ENCODE results near the gene IFNG.

The IFNG gene

GRCh38 chr12:68166317-68166831 is 6.8 kb upstream of the IFNG start:
- DNase-seq: no peak

- DNase-seq: no peak
These were observed 4.1 kb upstream of the IFNG start for GRCh38 chr12:68163560-68164081.

DNA sequence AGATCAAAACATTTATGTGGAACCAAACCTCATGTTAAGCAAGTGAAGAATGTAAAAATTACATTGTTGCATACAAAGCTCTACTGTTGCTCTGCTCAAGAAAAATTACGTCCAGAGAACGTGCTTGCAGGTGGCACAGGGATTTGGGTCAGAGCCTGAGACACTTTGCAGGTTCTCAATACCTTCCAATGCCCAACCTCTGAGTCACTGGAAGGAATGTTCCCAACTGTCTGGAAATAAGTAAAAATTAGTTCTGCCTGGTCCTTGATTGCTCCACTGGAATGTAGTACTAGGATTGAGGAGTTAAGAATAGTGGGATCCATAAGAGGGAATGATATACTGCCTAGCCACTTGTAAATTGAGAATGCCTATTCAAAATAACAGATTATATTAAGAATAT is 2.8 kb upstream of the IFNG start:
- no peak for DNase-seq

GRCh38 chr12:68158432-68158831 is 1.1 kb downstream of the IFNG start:
- peak in 2 of 3 experiments; percentile 15 to 24 for DNase-seq

DNA sequence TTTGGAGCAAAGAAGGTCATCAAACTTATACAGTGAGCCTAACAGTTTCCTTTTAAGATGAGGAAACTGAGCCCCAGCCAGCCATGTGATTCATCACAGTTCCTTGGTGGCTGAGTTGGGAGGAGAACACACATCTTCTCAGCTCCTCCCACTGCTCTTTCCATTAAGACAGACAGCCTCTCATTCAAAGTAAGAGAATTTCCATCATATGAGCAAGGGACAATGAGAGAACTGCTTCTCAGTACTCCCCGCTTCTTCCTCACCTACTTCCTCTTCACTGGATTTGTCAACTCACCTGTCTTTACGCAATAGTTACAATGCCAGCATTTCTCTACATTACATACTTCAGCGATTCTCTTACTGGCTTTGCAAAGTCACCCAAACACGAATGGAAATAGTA is 2.2 kb downstream of the IFNG start:
- no peak for DNase-seq

DNA sequence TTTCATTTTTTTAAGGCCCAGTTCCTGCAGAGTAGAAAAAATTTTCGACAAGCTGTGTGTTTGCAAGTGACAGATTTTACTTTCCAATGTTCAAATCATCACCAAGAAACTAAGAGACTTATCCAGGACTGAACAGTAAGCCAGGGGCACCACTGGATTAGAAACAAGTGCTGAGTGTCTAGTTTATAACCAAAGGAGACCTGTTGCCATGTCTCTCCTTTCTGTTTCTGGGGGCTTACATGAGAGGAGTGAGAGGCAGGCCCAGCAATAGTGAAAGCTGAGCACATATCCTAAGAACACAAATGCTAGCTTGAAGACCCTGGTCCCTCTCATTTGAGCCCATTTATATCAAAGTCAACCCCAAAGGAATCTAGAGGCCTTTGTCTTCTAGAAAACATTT is 2.9 kb downstream of the IFNG start:
- DNase-seq: no peak

DNA sequence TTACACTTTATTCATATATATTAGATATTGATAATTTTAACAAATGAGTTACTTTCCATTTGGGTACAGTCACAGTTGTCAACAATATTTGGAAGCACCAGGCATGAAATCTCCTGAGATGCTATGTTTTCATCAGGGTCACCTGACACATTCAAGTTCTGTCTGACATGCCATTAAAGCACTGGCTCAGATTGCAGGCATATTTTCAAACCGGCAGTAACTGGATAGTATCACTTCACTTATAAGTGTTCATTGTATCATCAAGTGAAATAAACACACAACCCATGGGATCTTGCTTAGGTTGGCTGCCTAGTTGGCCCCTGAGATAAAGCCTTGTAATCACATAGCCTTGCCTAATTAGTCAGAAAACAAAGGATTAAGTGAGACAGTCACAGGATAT is 4.8 kb downstream of the IFNG start:
- DNase-seq: peak in 1 of 3 experiments; percentile 68

DNA sequence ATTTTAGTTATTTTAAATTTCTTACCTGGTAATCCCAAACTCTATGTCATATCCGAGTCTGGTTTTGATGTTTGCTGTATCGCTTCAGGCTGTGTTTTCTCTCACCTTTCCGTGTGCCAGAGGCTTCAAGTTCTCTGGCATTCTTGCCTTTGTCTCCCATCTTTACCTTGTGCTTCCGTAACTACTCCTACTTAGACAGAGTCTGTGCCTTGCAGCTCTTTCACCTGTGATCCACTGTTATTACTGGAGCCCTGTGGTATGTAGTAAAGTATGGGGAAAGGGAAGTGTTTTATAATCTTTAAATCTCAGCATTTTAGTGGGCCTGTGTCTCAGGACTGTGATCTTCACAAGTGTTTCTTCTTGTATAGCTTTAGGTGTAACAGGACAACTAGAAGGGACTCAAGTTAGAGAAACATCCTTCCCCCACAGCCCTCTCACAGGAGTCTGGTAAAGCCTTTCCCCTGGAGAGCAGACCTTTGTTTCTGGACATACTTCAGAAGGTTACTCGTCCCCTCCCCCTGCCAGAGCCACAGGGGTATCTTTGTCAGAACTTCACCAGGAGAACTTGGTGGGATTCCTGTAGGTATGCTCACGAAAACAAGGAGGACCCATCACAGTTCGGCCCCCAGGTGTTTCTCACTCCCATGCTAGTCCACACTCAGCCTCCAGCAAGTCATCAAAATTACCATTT is 11.1 kb downstream of the IFNG start:
- DNase-seq: no peak

DNA sequence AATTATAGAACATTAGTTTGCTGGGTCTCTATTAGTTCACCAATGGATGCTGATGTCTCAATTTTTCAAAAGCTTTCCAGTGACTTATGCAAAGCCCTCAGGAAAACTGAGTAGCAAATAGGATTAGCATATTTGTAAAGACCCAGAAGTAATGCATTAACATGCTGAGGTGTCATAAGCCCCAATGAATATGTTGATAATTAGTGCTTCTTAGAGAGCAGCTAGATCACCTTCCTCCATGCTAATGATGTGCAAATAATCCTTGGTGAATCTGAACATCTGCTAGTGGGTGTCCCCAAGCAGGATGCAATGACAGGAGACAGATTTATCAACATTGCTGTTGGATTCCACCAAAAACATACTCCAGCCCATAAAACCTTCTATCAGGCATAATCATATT is 19.0 kb downstream of the IFNG start:
- peak in 1 of 3 experiments; percentile 56 for DNase-seq

DNA sequence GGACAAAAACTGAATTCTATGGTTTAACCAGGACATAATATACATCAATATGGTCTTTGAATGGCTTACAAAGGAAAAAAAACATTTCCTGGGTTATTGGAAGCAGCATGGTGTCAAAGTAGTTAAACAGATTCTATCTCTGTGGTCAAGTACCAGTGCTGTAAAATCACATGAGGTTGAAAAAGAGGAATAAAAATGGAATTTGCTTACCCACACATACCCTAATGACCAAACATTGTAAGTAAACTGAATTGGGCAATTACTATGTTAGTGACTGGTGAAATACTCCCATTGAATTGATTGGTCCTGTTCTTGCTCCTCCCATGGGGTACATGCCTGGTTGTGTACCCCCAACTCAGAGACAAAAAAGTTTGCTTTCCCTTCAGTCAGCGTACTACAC is 19.6 kb downstream of the IFNG start:
- DNase-seq: peak in 1 of 3 experiments; percentile 20

GRCh38 chr12:68139001-68139400 is 20.5 kb downstream of the IFNG start:
- DNase-seq: no peak

DNA sequence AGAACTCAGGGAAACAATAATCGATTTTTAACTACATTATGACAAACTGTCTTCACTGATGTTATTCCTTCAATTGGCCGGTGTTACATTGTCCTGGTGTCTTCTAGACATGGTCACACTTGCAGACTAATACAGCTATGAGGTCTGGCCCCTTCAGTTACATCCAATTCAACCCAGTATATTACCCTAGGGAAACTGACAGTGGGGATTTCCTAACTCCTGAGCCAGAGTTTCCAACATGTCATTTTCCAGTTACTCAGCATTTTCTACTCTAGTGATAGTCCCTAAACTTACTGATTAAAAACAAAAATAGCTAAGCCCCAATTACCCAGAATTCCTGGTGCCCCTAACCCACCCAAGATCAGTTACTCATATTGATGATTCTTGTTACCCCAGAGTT is 21.1 kb downstream of the IFNG start:
- no peak for DNase-seq

- no peak for DNase-seq
These were observed 22.2 kb downstream of the IFNG start for GRCh38 chr12:68137335-68137830.

GRCh38 chr12:68135520-68135919 is 24.0 kb downstream of the IFNG start:
- no peak for DNase-seq

DNA sequence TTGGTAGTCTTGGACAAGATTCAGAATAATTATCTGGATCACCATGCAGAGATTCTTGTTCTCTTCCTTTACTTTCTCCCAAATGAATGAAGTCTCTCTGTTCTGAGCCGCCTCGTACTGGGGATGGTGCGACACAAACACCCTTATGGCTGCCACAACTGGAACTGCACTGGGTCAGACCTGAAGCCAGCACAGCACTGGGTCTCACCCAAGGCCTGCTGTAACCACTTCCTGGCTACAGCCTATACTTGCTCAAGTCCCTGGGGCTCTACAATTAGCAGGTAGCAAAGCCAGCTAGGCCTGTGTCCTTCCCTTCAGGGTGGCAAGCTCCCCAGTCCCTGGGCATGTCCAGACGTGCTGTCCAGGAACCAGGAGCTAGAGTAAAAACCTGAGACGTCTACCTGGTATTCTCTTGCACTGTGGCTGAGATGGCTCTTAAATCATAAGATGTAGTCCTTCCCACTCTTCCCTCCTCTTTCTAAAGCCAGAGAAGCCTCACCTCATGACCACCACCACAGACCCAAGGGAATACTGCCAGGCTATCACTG is 27.6 kb downstream of the IFNG start:
- no peak for DNase-seq

DNA sequence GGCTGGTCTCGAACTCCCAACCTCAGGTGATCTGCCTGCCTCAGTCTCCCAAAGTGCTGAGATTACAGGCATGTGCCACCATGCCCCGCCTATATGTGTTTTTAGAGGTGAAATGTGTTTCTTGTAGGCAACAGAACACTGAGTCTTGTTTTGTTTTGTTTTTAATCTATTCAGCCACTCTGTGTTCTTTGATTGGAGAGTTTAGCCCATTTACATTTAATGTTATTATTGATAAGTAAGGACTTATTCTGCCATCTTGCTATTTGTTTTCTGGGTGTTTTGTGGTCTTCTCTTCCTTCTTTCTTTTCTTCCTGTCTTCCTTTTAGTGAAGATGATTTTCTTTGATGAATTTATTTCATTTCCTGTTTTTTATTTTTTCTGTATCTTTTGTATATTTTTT is 29.6 kb downstream of the IFNG start:
- no peak for DNase-seq

DNA sequence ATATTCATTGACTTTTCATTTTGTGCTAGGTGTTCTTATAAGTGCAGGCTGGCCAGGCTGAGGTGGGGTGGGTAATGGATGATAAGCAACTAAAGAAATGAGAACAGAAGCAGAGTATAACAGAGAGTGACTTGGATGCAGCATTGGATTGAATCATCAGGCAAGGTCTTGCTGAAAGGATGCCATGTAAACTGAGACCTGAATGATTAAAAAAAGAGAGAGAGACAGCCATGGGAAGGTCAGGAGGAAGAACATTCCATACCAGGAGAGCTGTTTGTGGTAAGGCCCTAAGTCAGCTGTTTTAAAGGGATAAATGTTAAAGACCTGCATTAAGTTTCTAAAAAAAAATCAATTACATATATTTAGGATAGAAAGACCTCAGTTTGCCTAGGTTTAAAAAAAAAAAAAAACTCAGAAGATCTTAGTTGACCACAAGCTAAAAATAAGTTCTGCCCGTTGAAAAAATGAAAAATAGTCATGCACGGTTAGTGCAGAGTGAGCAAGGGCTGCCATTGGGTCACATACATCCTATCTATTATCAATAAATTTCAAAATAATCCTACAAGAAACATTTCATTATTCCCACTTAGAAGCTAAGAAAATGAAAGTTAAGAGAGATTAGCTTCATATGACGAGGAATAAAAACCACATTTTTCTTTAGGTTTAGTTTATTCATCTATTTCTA is 37.2 kb downstream of the IFNG start:
- no peak for DNase-seq

- DNase-seq: no peak
These were observed 38.4 kb downstream of the IFNG start for GRCh38 chr12:68121143-68121542.

DNA sequence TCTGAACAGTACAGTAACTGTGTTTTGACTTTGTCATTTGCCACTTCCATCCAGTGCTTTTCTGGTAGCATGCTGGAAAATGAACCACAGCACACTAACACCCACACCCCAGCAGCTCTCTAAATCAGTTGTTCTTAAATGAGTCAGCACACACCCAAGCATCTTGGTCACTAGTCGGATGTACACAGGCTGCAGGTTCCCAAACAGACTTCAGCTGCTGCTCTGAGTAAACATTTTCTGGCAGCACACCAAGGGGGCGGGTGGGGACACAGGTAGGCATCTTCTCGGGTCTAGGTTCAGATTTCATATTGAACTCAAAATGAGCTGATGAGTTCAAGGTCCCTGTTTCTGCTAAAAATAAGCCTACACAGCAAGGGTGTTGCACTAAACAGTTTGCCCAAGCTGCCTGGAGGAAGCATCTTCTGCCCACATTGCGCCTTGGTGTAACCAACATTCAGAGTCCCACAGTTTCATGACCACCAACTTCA is 39.8 kb downstream of the IFNG start:
- peak in 2 of 3 experiments; percentile 28 to 56 for DNase-seq

- DNase-seq: no peak
These were observed 40.3 kb downstream of the IFNG start for GRCh38 chr12:68119250-68119649.

DNA sequence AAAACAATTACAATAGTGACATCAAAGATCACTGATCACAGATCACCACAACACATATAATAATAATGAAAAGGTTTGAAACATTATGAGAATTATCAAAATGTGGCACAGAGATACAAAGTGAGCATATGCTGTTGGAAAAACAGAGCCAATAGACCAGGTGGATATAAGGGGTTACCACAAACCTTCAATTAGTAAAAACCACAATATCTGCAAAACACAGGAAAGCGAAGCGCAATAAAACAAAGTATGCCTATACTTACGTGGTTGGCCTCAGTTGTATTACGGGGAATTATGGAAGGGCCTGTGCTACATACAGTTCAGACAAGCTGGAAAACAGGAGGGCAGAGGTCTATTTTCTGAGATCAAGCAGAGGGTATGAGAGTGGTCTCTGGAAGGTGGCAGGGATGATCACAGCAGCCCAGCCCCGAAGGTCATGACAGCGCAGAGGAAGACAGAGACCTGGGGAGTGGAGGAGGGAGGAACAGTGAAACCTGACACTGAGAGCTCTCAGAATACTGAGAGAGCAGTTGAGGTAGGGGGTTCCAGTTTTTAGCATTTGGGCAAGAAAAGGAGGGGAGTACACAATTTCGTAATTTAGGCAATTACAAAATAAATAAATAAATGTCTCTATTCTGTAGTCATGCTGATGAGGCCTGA is 41.3 kb downstream of the IFNG start:
- DNase-seq: no peak

- no peak for DNase-seq
These were observed 41.9 kb downstream of the IFNG start for GRCh38 chr12:68117661-68118060.

- no peak for DNase-seq
These were observed 44.3 kb downstream of the IFNG start for GRCh38 chr12:68115281-68115680.

Data from NCI-H1417 (cell line).